MM.1S (cell line): ENCODE data around the gene ACSF3.

Experiments
- DNase-seq: peaks from one replicate; pipeline ENCODE4 v3.0.0-alpha.2; 2015
- H2AFZ ChIP-seq: fragments of 300-600 bp; sonication (generic); 2 replicates; pipeline ENCODE4 v1.6.0; 2016; ENCODE audit warnings: antibody characterized with exemption, low read length
- H3F3A ChIP-seq: fragments of 300-600 bp; sonication (generic); 2 replicates; pipeline ENCODE4 v1.6.1; 2016; ENCODE audit warnings: mild to moderate bottlenecking, antibody characterized with exemption, low read length, moderate library complexity, mixed read lengths; ENCODE audit not compliant: insufficient read depth
- H3K27ac ChIP-seq: fragments of 300-600 bp; sonication (generic); 2 replicates; pipeline ENCODE4 v1.5.1; 2016; ENCODE audit warnings: mild to moderate bottlenecking, low read length
- H3K27me3 ChIP-seq: fragments of 300-600 bp; sonication (generic); replicated peaks from 2 replicates; pipeline ENCODE4 v1.6.0; 2016; ENCODE audit warnings: low read length; ENCODE audit not compliant: insufficient read depth
- H3K36me3 ChIP-seq: fragments of 300-600 bp; sonication (generic); replicated peaks from 2 replicates; pipeline ENCODE4 v1.6.1; 2016; ENCODE audit warnings: mild to moderate bottlenecking, low read length, mixed read lengths; ENCODE audit not compliant: insufficient read depth
- H3K4me1 ChIP-seq: fragments of 300-600 bp; sonication (generic); 2 replicates; pipeline ENCODE4 v1.6.1; 2016; ENCODE audit warnings: low read length, mixed read lengths
- H3K4me2 ChIP-seq: fragments of 300-600 bp; sonication (generic); 2 replicates; pipeline ENCODE4 v1.6.0; 2016; ENCODE audit warnings: low read depth, low read length
- H3K4me3 ChIP-seq: fragments of 300-600 bp; sonication (generic); 2 replicates; pipeline ENCODE4 v1.5.1; 2016; ENCODE audit warnings: low read length, mixed read lengths
- H3K79me2 ChIP-seq: fragments of 300-600 bp; sonication (generic); 2 replicates; pipeline ENCODE4 v1.6.1; 2016; ENCODE audit warnings: mixed run types, low read length, mixed read lengths
- H3K9ac ChIP-seq: fragments of 300-600 bp; sonication (generic); 2 replicates; pipeline ENCODE4 v1.6.1; 2016; ENCODE audit warnings: low read length, mixed read lengths
- H3K9me2 ChIP-seq: fragments of 300-600 bp; sonication (generic); replicated peaks from 2 replicates; pipeline ENCODE4 v1.6.1; 2016; ENCODE audit warnings: mild to moderate bottlenecking, low read length, mixed read lengths; ENCODE audit not compliant: insufficient read depth
- H3K9me3 ChIP-seq: fragments of 300-600 bp; sonication (generic); replicated peaks from 2 replicates; pipeline ENCODE4 v1.6.1; 2016; ENCODE audit warnings: mild to moderate bottlenecking, low read length, mixed read lengths; ENCODE audit not compliant: insufficient read depth
- H4K20me1 ChIP-seq: fragments of 300-600 bp; sonication (generic); 2 replicates; pipeline ENCODE4 v1.6.1; 2016; ENCODE audit warnings: mild to moderate bottlenecking, low read length, moderate library complexity, mixed read lengths; ENCODE audit not compliant: insufficient read depth
- EZH2 ChIP-seq: fragments of 300-600 bp; sonication (generic); optimal IDR thresholded peaks from 2 replicates; pipeline ENCODE3; 2017; ENCODE audit warnings: low read depth, mild to moderate bottlenecking, antibody characterized with exemption, low read length, mixed read lengths
- EZH2phosphoT487 ChIP-seq: fragments of 300-600 bp; sonication (generic); IDR thresholded peaks from 2 replicates; pipeline ENCODE4 v1.6.1; 2018; ENCODE audit warnings: antibody characterized with exemption, low read length
- TF ChIP-seq, protein P1 (sequence below): fragments of 300-600 bp; sonication (generic); IDR thresholded peaks from 2 replicates; pipeline ENCODE4 v1.5.1; 2016; ENCODE audit warnings: antibody characterized with exemption, low read length, mixed read lengths

The ACSF3 gene

DNA sequence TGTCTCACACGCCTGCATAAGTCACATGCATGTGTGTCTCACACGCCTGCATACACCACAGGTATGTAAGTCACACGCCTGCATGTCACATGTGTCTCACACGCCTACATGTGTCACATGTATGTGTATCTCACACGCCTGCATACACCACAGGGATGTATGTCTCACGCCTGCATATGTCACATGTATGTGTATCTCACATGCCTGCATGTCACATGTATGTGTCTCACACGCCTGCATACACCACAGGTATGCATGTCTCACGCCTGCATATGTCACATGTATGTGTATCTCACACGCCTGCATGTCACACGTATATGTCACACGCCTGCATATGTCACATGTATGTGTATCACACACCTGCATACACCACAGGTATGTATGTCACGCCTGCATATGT is 64.1 kb downstream of the ACSF3 start:
- H3K27me3 ChIP-seq = no peaks in the 10 kb centered on the region
- H3K9me3 ChIP-seq = no peaks in the 10 kb centered on the region
- H3K27ac ChIP-seq = no peak overlapping the region
- H3F3A ChIP-seq = no peaks in the 10 kb centered on the region
- H3K36me3 ChIP-seq = no peaks in the 10 kb centered on the region
- no peaks in the 10 kb centered on the region for H3K4me1 ChIP-seq
- no peak overlapping the region for H2AFZ ChIP-seq
- no peaks in the 10 kb centered on the region for H3K9me2 ChIP-seq
- TF ChIP-seq EZH2 (no peak), EZH2phosphoT487 (no peak)
- TF ChIP-seq, protein P1, sequence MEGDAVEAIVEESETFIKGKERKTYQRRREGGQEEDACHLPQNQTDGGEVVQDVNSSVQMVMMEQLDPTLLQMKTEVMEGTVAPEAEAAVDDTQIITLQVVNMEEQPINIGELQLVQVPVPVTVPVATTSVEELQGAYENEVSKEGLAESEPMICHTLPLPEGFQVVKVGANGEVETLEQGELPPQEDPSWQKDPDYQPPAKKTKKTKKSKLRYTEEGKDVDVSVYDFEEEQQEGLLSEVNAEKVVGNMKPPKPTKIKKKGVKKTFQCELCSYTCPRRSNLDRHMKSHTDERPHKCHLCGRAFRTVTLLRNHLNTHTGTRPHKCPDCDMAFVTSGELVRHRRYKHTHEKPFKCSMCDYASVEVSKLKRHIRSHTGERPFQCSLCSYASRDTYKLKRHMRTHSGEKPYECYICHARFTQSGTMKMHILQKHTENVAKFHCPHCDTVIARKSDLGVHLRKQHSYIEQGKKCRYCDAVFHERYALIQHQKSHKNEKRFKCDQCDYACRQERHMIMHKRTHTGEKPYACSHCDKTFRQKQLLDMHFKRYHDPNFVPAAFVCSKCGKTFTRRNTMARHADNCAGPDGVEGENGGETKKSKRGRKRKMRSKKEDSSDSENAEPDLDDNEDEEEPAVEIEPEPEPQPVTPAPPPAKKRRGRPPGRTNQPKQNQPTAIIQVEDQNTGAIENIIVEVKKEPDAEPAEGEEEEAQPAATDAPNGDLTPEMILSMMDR = no peak
- no peak overlapping the region for H3K4me2 ChIP-seq
- no peak for DNase-seq
- no peak overlapping the region for H3K4me3 ChIP-seq
- no peaks in the 10 kb centered on the region for H4K20me1 ChIP-seq
- no peaks in the 10 kb centered on the region for H3K79me2 ChIP-seq
- H3K9ac ChIP-seq = no peak overlapping the region

DNA sequence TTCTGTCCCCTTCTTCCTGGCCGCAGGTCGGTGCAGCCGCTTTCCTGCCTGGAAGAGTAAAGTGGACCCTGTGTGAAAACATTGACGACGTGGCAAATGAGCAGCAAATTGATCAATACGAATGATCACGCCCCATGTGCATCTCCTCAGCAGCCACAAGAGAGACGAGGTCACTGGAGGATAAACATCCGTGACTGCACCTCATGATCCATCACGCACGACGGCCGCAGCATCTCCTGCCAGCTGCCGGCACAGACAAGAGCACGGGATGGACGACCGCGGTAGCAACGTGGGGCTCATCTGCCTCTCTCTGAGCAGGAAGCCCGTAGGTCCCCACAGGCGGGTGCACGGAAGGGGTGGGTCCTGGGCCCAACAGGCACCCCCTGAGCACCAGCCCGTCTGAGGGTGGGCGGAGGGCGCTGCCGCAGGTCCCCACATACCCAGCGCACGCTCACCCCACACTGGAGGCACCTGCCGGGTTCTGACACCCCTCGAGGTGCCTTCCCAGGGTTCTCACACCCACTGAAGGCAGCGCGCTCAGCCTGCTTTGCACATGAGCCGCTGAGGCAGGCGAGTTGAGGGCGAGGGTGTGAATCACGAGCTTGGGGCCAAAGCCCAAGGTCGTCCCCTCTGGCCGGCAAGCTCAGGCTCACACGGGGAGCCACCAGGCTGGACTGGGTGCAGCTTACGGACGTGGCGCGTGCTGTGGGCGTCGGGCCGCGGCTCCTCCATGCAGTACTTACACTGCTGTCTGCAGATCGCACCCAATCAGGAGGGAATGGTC is 65.6 kb downstream of the ACSF3 start:
- H3K79me2 ChIP-seq = no peaks in the 10 kb centered on the region
- H3K9ac ChIP-seq = no peak overlapping the region
- H3K4me3 ChIP-seq = no peak overlapping the region
- TF ChIP-seq EZH2 (no peak), EZH2phosphoT487 (no peak)
- TF ChIP-seq, protein P1 = no peak
- no peak for DNase-seq
- H3K4me1 ChIP-seq = no peaks in the 10 kb centered on the region
- H3K4me2 ChIP-seq = no peak overlapping the region
- H3K27me3 ChIP-seq = no peaks in the 10 kb centered on the region
- H3K36me3 ChIP-seq = no peaks in the 10 kb centered on the region
- H3F3A ChIP-seq = no peaks in the 10 kb centered on the region
- no peak overlapping the region for H2AFZ ChIP-seq
- H3K9me3 ChIP-seq = no peaks in the 10 kb centered on the region
- no peak overlapping the region for H3K27ac ChIP-seq
- H3K9me2 ChIP-seq = no peaks in the 10 kb centered on the region
- H4K20me1 ChIP-seq = no peaks in the 10 kb centered on the region

DNA sequence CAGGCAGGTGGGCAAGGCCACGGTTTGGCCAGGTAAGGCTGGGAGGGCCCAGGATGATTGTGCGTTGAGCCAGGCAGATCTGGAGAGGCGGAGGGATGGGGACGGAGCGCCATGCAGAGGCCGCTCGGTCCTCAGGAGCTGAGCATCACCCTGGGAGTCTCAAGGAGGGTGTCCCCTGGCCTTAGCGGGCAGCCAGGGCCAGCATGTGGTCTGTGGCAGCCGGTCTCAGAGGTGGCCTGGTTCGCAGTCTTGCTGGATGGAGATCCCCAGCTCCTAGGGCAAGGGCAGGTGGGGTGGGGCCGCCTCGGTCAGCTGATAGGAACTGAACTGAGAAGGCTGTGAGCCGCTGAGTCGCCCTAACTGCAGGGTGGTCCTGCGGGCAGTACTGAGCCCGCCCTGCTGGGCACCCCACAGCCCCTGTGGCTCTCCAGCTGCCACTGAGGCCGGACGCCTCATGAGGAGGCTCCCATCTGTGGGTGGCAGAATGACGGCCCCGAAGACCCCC is 66.2 kb downstream of the ACSF3 start:
- no peaks in the 10 kb centered on the region for H3K9me3 ChIP-seq
- H4K20me1 ChIP-seq = no peaks in the 10 kb centered on the region
- no peaks in the 10 kb centered on the region for H3K4me1 ChIP-seq
- H3K4me2 ChIP-seq = no peak overlapping the region
- H3K79me2 ChIP-seq = no peaks in the 10 kb centered on the region
- H3K9me2 ChIP-seq = no peaks in the 10 kb centered on the region
- H3K36me3 ChIP-seq = no peaks in the 10 kb centered on the region
- H3K9ac ChIP-seq = no peak overlapping the region
- H3K4me3 ChIP-seq = no peak overlapping the region
- H3K27ac ChIP-seq = no peak overlapping the region
- no peak for DNase-seq
- no peak overlapping the region for H2AFZ ChIP-seq
- no peaks in the 10 kb centered on the region for H3K27me3 ChIP-seq
- TF ChIP-seq EZH2 = no peak
- TF ChIP-seq, protein P1 = no peak
- no peak for TF ChIP-seq EZH2phosphoT487
- no peaks in the 10 kb centered on the region for H3F3A ChIP-seq
